Testis (tissue), 2 donors: ENCODE measurements around the gene SIVA1.
A peak's percentile ranks its signal among the peaks of the same experiment; 100 is the strongest.

Source experiments
- CTCF ChIP-seq, 3 experiments: fragments of 450-650 bp in 2 of 3; fragments of 200-600 bp in 1 of 3; sonication (generic) in 1 of 3; IDR thresholded peaks; one replicate each; pipeline ENCODE4 v1.5.1; 2016 to 2019; ENCODE audit warnings: antibody characterized with exemption in 3 of 3, mild to moderate bottlenecking in 2 of 3, moderate library complexity in 1 of 3
- POLR2A ChIP-seq: fragments of 450-650 bp; IDR thresholded peaks from one replicate; pipeline ENCODE4 v1.6.1; 2017; ENCODE audit warnings: antibody characterized with exemption, mild to moderate bottlenecking, moderate library complexity

GRCh38 chr14:104731320-104732294 is 21.3 kb upstream of the SIVA1 start:
- TF ChIP-seq CTCF (IDR thresholded peaks at IDR 0.05) = peak in 1 of 3 experiments; percentile 16
- no peak for TF ChIP-seq POLR2A
